ENCODE data around the gene CA10. TPM values are rescaled to one million over a fixed set of nuclear protein-coding genes. Genes with fewer than 3 reads are reported as not detected.

Gene CA10
- total RNA-seq, 1 experiment from 2014 or later, result 0.46 TPM

DNA sequence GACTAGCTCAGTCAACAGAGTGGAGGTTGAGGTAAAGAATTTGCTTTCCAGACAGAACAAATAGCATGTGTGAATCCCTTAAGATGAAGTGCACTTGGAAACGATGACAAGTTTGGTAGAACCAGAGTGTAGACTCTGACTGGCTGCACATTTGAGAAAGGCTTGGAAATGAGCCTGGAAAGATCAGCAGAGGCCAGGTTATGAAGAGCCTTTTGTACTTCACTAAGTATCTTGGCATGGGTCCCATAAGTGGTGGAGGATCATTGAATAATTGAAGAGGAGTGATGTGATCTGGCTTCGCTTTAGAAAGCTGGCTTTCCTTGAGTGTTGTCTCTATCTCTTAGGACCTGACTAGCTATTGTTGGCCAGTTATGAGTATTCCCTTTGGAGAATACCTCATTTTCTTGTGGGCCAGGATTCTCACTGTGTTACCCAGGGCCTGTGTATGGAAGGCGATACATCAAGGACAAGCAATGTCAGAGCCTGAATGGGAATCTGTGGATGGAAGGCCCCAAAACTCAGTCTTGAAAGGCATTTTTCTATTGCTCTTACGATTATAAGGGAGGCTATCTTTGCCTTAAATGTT is 568.4 kb downstream of the CA10 start:
- Histone ChIP-seq H3K79me1 (ENCODE audit: insufficient read depth, low read depth, low read length, poor library complexity, severe bottlenecking) (no peaks in the 10 kb centered on the region), H2BK20ac (ENCODE audit: low read depth, low read length, poor library complexity, severe bottlenecking) (no peak overlapping the region), H3K9me3 (ENCODE audit: control insufficient read depth, low read depth, low read length) (no peaks in the 10 kb centered on the region), H4K5ac (ENCODE audit: insufficient read length, low read depth, low read length) (no peak overlapping the region), H3K23ac (ENCODE audit: insufficient read length, low read depth, low read length) (no peak overlapping the region), H3T11ph (ENCODE audit: low read length) (no peak overlapping the region), H3K4ac (ENCODE audit: low read depth, low read length) (no peak overlapping the region), H2BK120ac (ENCODE audit: low read depth, low read length, poor library complexity, severe bottlenecking) (no peak overlapping the region), H4K8ac (replicated peaks; ENCODE audit: insufficient read length, low read depth, low read length) (no peak overlapping the region), H3K14ac (ENCODE audit: insufficient read depth, low read length) (no peak overlapping the region), H2BK15ac (ENCODE audit: low read depth, low read length) (no peak overlapping the region), H3K4me2 (ENCODE audit: insufficient read depth, insufficient read length, low read length) (no peak overlapping the region), H3K18ac (ENCODE audit: insufficient read length, low read depth, low read length) (no peak overlapping the region), H3K79me2 (ENCODE audit: insufficient read depth, low read length) (no peaks in the 10 kb centered on the region), H3K23me2 (ENCODE audit: insufficient read length, low read depth, low read length, poor library complexity, severe bottlenecking) (no peaks in the 10 kb centered on the region), H3K27ac (ENCODE audit: insufficient read length, low read depth, low read length) (no peak overlapping the region), H2AK5ac (ENCODE audit: insufficient read length, low read length) (no peak overlapping the region), H4K91ac (ENCODE audit: insufficient read length, low read depth, low read length) (no peak overlapping the region), H3K27me3 (ENCODE audit: insufficient read depth, low read length) (no peaks in the 10 kb centered on the region), H3K4me1 (ENCODE audit: insufficient read depth, low read length) (no peaks in the 10 kb centered on the region), H2AFZ (ENCODE audit: low read length) (no peak overlapping the region), H3K9ac (ENCODE audit: extremely low read depth, insufficient read length, low read length) (no peak overlapping the region), H2BK12ac (ENCODE audit: insufficient read length, low read depth, low read length) (no peak overlapping the region), H2BK5ac (ENCODE audit: insufficient read length, low read length) (no peak overlapping the region), H4K20me1 (ENCODE audit: control insufficient read depth, insufficient read depth, insufficient read length) (no peaks in the 10 kb centered on the region), H3K56ac (ENCODE audit: insufficient read length, low read depth, low read length) (no peak overlapping the region)
- Mint-ChIP-seq H3K27ac (no peak overlapping the region), H3K4me1 (no peaks in the 10 kb centered on the region), H3K9me3 (peaks cover 15 to 16% of the 10 kb centered on the region in 2 experiments), H3K4me3 (no peak overlapping the region), H3K36me3 (ENCODE audit: insufficient read depth in 1 of 3, low read depth in 3 of 3) (peaks cover 4 to 16% (median 5%) of the 10 kb centered on the region in 3 experiments; a peak in 6 of 7 replicates), H3K27me3 (ENCODE audit: low read depth) (no peaks in the 10 kb centered on the region; the same call in 1 of the 2 replicates)
- TF ChIP-seq, protein P1, sequence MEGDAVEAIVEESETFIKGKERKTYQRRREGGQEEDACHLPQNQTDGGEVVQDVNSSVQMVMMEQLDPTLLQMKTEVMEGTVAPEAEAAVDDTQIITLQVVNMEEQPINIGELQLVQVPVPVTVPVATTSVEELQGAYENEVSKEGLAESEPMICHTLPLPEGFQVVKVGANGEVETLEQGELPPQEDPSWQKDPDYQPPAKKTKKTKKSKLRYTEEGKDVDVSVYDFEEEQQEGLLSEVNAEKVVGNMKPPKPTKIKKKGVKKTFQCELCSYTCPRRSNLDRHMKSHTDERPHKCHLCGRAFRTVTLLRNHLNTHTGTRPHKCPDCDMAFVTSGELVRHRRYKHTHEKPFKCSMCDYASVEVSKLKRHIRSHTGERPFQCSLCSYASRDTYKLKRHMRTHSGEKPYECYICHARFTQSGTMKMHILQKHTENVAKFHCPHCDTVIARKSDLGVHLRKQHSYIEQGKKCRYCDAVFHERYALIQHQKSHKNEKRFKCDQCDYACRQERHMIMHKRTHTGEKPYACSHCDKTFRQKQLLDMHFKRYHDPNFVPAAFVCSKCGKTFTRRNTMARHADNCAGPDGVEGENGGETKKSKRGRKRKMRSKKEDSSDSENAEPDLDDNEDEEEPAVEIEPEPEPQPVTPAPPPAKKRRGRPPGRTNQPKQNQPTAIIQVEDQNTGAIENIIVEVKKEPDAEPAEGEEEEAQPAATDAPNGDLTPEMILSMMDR (conservative IDR thresholded peaks at IDR 0.05), result no peak
- no CpG with 5 or more reads among the region's 4 CpGs for WGBS (ENCODE audit: extremely low coverage, insufficient read length, low lambda C conversion rate)
- DNase-seq, result no peak

Measured in H9 (cell line).